Lower lobe of right lung (tissue), 2 donors: ENCODE measurements around the gene TCEAL5. TPM values are rescaled to one million over a fixed set of nuclear protein-coding genes. Genes with fewer than 3 reads are reported as not detected.

Experiments
- ATAC-seq, 2 donors: fragments of 200-7000 bp; cut with Tn5 transposase; one replicate each; pipeline ENCODE4 v1.9.1; 2020 to 2022; ENCODE audit warnings: mild to moderate bottlenecking in 2 of 2, moderate library complexity in 2 of 2
- DNase-seq: peaks from one replicate; pipeline ENCODE4 v3.0.0-alpha.2; 2020
- H3K27ac ChIP-seq: fragments of 200-600 bp; one replicate; pipeline ENCODE4 v1.8.0; 2022
- H3K27me3 ChIP-seq: fragments of 200-600 bp; one replicate; pipeline ENCODE4 v1.8.0; 2022; ENCODE audit warnings: low read depth
- H3K36me3 ChIP-seq: fragments of 200-600 bp; one replicate; pipeline ENCODE4 v1.8.0; 2022; ENCODE audit warnings: mild to moderate bottlenecking
- H3K4me1 ChIP-seq: fragments of 200-600 bp; one replicate; pipeline ENCODE4 v1.8.0; 2022
- H3K4me3 ChIP-seq: fragments of 200-600 bp; one replicate; pipeline ENCODE4 v1.8.0; 2022; ENCODE audit warnings: mild to moderate bottlenecking
- H3K9me3 ChIP-seq: fragments of 200-600 bp; one replicate; pipeline ENCODE4 v1.8.0; 2022
- intact Hi-C: fragments of 100-400 bp; cut with DNase I; formaldehyde crosslinking; loops from one replicate; pipeline ENCODE4 v1.11.0; 2022
- total RNA-seq: library from RNA; stranded (reverse); fragmentation: NEBNext Ultra II Directional; extraction: Animal tissue kit (Norgen Biotek cat#: 25700); gene quantifications from one replicate; pipeline ENCODE4 v1.2.1, GENCODE V29; 2021
- TF ChIP-seq, protein P1 (sequence below): fragments of 200-600 bp; IDR thresholded peaks from one replicate; pipeline ENCODE4 v1.8.0; 2022; ENCODE audit warnings: antibody characterized with exemption, mild to moderate bottlenecking
- donor health status: DM: no; HTN: yes; CAD: no; lungs with severe emphysema.

The TCEAL5 gene
- total RNA-seq, 1 donor from 2014 or later, result not detected

DNA sequence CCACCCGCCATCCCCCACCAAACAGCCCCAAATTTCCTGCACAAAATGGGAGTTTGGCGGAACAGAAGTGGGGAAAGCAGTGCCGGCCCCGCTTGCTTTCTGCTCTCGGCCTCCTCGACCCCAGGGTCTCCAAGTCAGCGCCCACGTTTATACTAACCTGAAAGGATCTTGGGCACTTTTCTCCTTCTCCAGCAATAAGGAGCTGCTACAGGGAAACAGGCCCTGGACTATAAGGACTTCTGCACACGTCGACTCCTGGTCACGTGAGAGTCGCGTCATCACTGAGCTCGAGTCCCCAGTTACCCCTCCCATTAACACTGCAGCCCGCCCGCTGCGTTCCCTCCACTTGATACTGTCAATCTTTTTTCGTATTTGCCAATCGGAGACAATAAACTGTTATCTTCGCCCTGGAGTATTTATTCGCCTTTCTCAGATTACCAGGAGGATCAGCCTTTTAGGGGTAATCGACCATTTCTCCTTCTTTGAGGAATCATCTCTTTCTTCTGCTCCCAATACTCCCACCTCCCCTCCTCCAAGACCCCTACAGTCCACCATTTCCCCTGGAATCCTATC is 21.5 kb downstream of the TCEAL5 start, which contains the start of gene TCEAL8:
TCEAL8 (minus strand) TSS at position 235 of the 573 bp plus-strand sequence. CDS start 1,176 bp downstream, outside the sequence.
- intact Hi-C loops, result no loop called here

DNA sequence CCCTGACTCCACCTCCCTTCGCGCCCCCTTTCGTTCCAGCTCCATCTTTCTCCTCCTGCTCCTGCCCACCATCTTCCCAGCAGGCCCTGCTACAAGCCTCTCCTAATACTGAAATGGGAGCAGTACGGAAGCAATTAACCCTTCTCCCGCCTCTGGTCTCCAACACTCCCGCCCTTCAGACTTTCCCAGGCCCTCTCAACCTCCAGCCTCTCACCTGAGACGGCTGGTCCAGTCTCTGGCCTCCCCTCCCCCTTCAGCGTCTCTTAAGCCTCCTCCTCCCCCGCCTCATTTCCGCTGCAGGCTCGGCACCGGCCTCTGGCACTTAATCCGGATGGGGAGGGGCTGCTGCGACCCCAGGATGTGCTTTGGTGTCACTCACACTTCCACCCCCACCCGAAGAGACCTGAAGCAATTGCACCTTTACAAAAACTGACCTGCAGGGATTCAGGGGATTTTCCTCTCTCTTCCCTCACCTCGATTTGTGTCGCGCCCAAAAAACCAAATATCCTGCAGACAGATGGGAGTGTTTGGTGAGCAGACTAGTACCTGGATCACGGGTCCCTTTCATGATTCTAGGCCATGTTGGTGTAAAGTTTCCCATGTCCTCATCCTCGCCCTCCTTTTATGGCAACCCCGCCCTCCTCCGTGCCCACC is 22.3 kb downstream of the TCEAL5 start:
- peak; percentile 79 to 87 for ATAC-seq
- TF ChIP-seq, protein P1, sequence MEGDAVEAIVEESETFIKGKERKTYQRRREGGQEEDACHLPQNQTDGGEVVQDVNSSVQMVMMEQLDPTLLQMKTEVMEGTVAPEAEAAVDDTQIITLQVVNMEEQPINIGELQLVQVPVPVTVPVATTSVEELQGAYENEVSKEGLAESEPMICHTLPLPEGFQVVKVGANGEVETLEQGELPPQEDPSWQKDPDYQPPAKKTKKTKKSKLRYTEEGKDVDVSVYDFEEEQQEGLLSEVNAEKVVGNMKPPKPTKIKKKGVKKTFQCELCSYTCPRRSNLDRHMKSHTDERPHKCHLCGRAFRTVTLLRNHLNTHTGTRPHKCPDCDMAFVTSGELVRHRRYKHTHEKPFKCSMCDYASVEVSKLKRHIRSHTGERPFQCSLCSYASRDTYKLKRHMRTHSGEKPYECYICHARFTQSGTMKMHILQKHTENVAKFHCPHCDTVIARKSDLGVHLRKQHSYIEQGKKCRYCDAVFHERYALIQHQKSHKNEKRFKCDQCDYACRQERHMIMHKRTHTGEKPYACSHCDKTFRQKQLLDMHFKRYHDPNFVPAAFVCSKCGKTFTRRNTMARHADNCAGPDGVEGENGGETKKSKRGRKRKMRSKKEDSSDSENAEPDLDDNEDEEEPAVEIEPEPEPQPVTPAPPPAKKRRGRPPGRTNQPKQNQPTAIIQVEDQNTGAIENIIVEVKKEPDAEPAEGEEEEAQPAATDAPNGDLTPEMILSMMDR, result no peak
- Histone ChIP-seq H3K9me3 (no peaks in the 10 kb centered on the region), H3K36me3 (no peaks in the 10 kb centered on the region), H3K4me3 (peak overlapping the region; percentile 63), H3K27ac (peak overlapping the region; percentile 81), H3K4me1 (no peaks in the 10 kb centered on the region), H3K27me3 (no peaks in the 10 kb centered on the region)
- DNase-seq, result peak; percentile 65
- intact Hi-C loops, result no loop called here

More for the DNA sequence above, 21.5 kb downstream of the TCEAL5 start, which contains the start of gene TCEAL8:
- no peaks in the 10 kb centered on the region for H3K9me3 ChIP-seq
- H3K36me3 ChIP-seq, result no peaks in the 10 kb centered on the region
- TF ChIP-seq, protein P1, result no peak
- peak within 1 kb of the TSS; percentile 63 for H3K4me3 ChIP-seq
- H3K4me1 ChIP-seq, result no peaks in the 10 kb centered on the region
- DNase-seq (peak; percentile 89), ATAC-seq (peak; percentile 96 to 98)
- H3K27me3 ChIP-seq, result no peaks in the 10 kb centered on the region
- H3K27ac ChIP-seq, result peak within 1 kb of the TSS; percentile 81

DNA sequence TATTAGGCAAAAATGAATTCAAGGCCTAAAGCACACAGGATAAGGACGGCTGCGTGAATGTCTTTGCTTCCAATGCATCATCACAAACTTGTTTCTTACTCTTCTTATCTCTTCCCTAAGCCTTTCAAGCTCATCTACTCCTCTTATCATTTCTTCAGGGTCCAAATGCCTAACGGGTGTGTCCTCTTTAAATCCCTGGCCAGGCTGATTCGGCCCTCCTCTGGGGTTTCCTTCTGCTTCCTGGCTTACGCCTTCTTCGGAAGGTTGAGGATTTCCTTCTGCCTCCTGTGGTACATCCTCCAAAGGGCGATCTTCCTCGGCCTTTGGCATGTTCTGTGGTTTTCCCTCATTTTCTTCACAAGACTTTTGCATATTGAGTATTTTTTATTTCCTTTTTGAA is 22.9 kb downstream of the TCEAL5 start:
- Histone ChIP-seq H3K27me3 (no peaks in the 10 kb centered on the region), H3K27ac (peak overlapping the region; percentile 81), H3K9me3 (no peaks in the 10 kb centered on the region), H3K4me3 (peak overlapping the region; percentile 63), H3K4me1 (no peaks in the 10 kb centered on the region), H3K36me3 (no peaks in the 10 kb centered on the region)
- intact Hi-C loops, result no loop called here
- TF ChIP-seq, protein P1, result no peak
- no peak for DNase-seq
- ATAC-seq, result peak in 1 of 2 donors; percentile 39

DNA sequence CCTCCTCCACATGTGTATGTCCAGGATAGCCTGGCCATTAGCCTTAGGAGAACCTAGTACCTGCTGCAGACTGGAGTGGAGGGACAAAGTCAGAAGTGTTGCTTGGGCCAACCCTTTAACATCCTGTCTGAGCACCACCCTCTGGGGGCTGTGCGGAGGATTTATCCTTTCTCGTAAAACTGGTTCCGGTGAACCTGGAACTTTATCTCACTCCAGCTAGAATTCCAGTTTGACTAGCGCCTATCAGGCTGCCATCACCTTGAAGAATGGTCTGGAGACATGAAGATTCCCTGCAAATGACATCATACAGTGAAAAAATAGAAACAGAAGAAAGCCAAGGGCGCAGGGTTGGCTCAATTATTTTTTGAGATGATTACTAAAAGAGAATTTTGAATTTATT is 25.6 kb downstream of the TCEAL5 start:
- TF ChIP-seq, protein P1, result no peak
- no peaks in the 10 kb centered on the region for H3K27me3 ChIP-seq
- H3K9me3 ChIP-seq, result no peaks in the 10 kb centered on the region
- ATAC-seq (no peak), DNase-seq (no peak)
- H3K4me3 ChIP-seq, result no peak overlapping the region
- intact Hi-C loops, result no loop called here
- no peaks in the 10 kb centered on the region for H3K36me3 ChIP-seq
- no peaks in the 10 kb centered on the region for H3K4me1 ChIP-seq
- no peak overlapping the region for H3K27ac ChIP-seq

DNA sequence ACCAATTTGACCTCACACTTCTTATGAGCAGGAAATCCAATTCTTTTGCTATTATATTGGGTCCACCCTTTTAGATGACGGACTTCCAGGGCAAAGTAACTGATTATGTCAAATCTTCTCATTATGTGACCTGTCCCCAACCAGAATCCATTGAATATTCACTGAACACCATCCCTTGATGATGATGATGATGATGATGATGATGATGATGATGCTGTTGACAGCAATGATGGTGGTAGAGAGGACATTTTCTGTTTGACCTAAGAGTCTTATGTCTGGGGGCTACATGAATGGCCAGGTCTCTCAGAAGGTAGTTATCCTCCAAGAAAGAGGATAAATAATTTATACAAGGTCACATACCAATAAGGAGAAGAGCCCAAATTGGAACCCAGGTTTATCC is 26.7 kb downstream of the TCEAL5 start:
- Histone ChIP-seq H3K27me3 (no peaks in the 10 kb centered on the region), H3K36me3 (no peaks in the 10 kb centered on the region), H3K9me3 (no peaks in the 10 kb centered on the region), H3K27ac (no peak overlapping the region), H3K4me1 (no peaks in the 10 kb centered on the region), H3K4me3 (no peak overlapping the region)
- DNase-seq (no peak), ATAC-seq (no peak)
- TF ChIP-seq, protein P1, result no peak
- intact Hi-C loops, result no loop called here
